Stimulated activated CD4-positive, alpha-beta T cell treated with anti-CD3 and anti-CD28 coated beads, Interleukin-1b, Interleukin-23, amount 100 ng/mL, for 24 hours (primary cell): ENCODE data around the gene MARCHF11.

Experiments
- DNase-seq, 4 experiments: peaks; one replicate each; pipeline ENCODE4 v3.0.0-alpha.2; 2020; ENCODE audit warnings: low read depth in 4 of 4, low spot score in 1 of 4

MARCHF11 gene

GRCh38 chr5:16134204-16134603 lies 45.4 kb downstream of the MARCHF11 start:
- DNase-seq: no peak

GRCh38 chr5:16131878-16132277 lies 47.7 kb downstream of the MARCHF11 start:
- no peak for DNase-seq

- DNase-seq: no peak
These were observed 50.6 kb downstream of the MARCHF11 start for GRCh38 chr5:16128944-16129343.

- no peak for DNase-seq
These were observed 51.6 kb downstream of the MARCHF11 start for GRCh38 chr5:16127865-16128544.

GRCh38 chr5:16120579-16120978 lies 59.0 kb downstream of the MARCHF11 start:
- DNase-seq: no peak

- DNase-seq: no peak
These were observed 59.8 kb downstream of the MARCHF11 start for GRCh38 chr5:16119790-16120189.

- no peak for DNase-seq
These were observed 64.5 kb downstream of the MARCHF11 start for GRCh38 chr5:16115140-16115539.

GRCh38 chr5:16108418-16108817 lies 71.2 kb downstream of the MARCHF11 start:
- no peak for DNase-seq

GRCh38 chr5:16104961-16105360 lies 74.6 kb downstream of the MARCHF11 start:
- no peak for DNase-seq

- no peak for DNase-seq
These were observed 84.0 kb downstream of the MARCHF11 start for GRCh38 chr5:16095612-16096011.

- no peak for DNase-seq
These were observed 89.3 kb downstream of the MARCHF11 start for GRCh38 chr5:16090270-16090669.

GRCh38 chr5:16082982-16083381 lies 96.6 kb downstream of the MARCHF11 start:
- DNase-seq: no peak

- no peak for DNase-seq
These were observed 97.5 kb downstream of the MARCHF11 start for GRCh38 chr5:16082053-16082452.

GRCh38 chr5:16081376-16081955 lies 98.1 kb downstream of the MARCHF11 start:
- DNase-seq: no peak

- no peak for DNase-seq
These were observed 102.9 kb downstream of the MARCHF11 start for GRCh38 chr5:16076657-16077056.

- DNase-seq: no peak
These were observed 105.2 kb downstream of the MARCHF11 start for GRCh38 chr5:16074358-16074757.

GRCh38 chr5:16072616-16073015 lies 107.0 kb downstream of the MARCHF11 start:
- no peak for DNase-seq

- no peak for DNase-seq
These were observed 112.2 kb downstream of the MARCHF11 start for GRCh38 chr5:16067415-16067814.

- DNase-seq: no peak
These were observed 112.8 kb downstream of the MARCHF11 start for GRCh38 chr5:16066810-16067209.

GRCh38 chr5:16066320-16066719 lies 113.3 kb downstream of the MARCHF11 start:
- no peak for DNase-seq

- DNase-seq: no peak
These were observed 113.8 kb downstream of the MARCHF11 start for GRCh38 chr5:16065831-16066230.

- no peak for DNase-seq
These were observed 115.3 kb downstream of the MARCHF11 start for GRCh38 chr5:16064135-16064893.
